Hepatocyte (in vitro differentiated cells): ENCODE results near the gene SPON1.

Source experiments
- EZH2 ChIP-seq: fragments of 200-600 bp; sonication (generic); IDR thresholded peaks from 2 replicates; pipeline ENCODE4 v1.6.1; 2016; ENCODE audit warnings: antibody characterized with exemption, mild to moderate bottlenecking, borderline replicate concordance
- EZH2phosphoT487 ChIP-seq: fragments of 200-600 bp; sonication (generic); IDR thresholded peaks from one replicate; pipeline ENCODE4 v1.6.1; 2018; ENCODE audit warnings: antibody characterized with exemption, mild to moderate bottlenecking, low read depth, moderate library complexity; ENCODE audit not compliant: unreplicated experiment, severe bottlenecking
- TF ChIP-seq, protein P1 (sequence below): fragments of 200-600 bp; sonication (generic); IDR thresholded peaks from 2 replicates; pipeline ENCODE4 v1.5.1; 2016; ENCODE audit warnings: antibody characterized with exemption, mild to moderate bottlenecking; ENCODE audit not compliant: poor library complexity

DNA sequence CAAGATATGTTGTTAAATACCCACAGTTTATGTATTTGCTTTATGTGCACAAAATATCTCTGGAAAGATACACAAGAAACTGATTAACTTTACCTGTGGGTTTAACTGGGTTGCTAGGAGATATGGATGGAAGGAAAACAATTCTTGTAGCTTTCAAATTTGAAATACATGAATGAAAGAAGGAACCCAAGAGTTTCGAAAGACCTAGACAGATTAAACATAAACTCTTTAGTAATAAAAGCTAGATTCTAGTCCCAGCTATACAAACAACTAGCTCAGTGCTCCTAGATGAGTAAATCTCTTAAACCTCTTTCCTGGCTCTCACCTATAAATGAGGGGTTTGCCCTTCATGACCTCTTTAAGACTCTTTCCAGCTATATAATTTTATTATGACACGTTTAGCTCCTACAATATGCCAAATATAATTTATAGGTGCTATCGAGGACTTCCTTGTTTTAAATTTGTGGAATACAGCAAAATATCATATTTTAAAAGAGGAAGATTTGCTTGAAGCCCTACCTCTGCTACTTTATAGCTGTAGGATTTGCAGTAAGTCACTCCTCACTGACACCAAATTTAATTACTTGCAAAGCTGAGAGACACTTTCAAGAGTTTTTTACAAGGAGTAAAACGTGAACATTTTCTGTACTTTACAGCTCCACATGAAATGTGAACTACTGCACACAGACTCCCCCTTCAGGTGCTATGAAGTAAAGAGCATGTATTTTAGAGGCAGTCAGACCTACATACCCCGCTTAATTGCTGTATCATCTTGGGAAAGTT, 345.8 kb downstream of the SPON1 start:
- TF ChIP-seq, protein P1, sequence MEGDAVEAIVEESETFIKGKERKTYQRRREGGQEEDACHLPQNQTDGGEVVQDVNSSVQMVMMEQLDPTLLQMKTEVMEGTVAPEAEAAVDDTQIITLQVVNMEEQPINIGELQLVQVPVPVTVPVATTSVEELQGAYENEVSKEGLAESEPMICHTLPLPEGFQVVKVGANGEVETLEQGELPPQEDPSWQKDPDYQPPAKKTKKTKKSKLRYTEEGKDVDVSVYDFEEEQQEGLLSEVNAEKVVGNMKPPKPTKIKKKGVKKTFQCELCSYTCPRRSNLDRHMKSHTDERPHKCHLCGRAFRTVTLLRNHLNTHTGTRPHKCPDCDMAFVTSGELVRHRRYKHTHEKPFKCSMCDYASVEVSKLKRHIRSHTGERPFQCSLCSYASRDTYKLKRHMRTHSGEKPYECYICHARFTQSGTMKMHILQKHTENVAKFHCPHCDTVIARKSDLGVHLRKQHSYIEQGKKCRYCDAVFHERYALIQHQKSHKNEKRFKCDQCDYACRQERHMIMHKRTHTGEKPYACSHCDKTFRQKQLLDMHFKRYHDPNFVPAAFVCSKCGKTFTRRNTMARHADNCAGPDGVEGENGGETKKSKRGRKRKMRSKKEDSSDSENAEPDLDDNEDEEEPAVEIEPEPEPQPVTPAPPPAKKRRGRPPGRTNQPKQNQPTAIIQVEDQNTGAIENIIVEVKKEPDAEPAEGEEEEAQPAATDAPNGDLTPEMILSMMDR, result peak; percentile 57
- TF ChIP-seq EZH2phosphoT487, result no peak
- TF ChIP-seq EZH2, result no peak
